Mucosa of rectum (tissue), 2 donors: ENCODE data around the gene HAT1.

Source experiments
- H3K27ac ChIP-seq, 2 donors: one replicate each; pipeline ENCODE4 v1.7.0; 2013; ENCODE audit warnings: inconsistent platforms in 2 of 2, low read depth in 2 of 2, low read length in 2 of 2
- H3K27me3 ChIP-seq, 2 donors: one replicate each; pipeline ENCODE4 v1.7.0; 2013; ENCODE audit warnings: low read length in 2 of 2; ENCODE audit not compliant: control insufficient read depth in 2 of 2, insufficient read depth in 2 of 2
- H3K36me3 ChIP-seq, 2 donors: one replicate each; pipeline ENCODE4 v1.7.0; 2013; ENCODE audit warnings: low read length in 2 of 2; ENCODE audit not compliant: control insufficient read depth in 2 of 2, insufficient read depth in 2 of 2
- H3K4me1 ChIP-seq, 2 donors: one replicate each; pipeline ENCODE4 v1.7.0; 2013; ENCODE audit warnings: low read length in 2 of 2, mild to moderate bottlenecking in 1 of 2; ENCODE audit not compliant: control insufficient read depth in 2 of 2, insufficient read depth in 2 of 2
- H3K4me3 ChIP-seq, 2 donors: one replicate each; pipeline ENCODE4 v1.7.0; 2013; ENCODE audit warnings: low read length in 2 of 2
- H3K9ac ChIP-seq, 2 donors: one replicate each; pipeline ENCODE4 v1.7.0; 2013; ENCODE audit warnings: low read length in 2 of 2, low read depth in 1 of 2, mild to moderate bottlenecking in 1 of 2
- H3K9me3 ChIP-seq, 2 donors: one replicate each; pipeline ENCODE4 v1.7.0; 2013; ENCODE audit warnings: low read length in 2 of 2; ENCODE audit not compliant: control insufficient read depth in 2 of 2
- donor health status: healthy.
- donor health status: Normal muscosa, but diverticular disease.

The HAT1 gene

DNA sequence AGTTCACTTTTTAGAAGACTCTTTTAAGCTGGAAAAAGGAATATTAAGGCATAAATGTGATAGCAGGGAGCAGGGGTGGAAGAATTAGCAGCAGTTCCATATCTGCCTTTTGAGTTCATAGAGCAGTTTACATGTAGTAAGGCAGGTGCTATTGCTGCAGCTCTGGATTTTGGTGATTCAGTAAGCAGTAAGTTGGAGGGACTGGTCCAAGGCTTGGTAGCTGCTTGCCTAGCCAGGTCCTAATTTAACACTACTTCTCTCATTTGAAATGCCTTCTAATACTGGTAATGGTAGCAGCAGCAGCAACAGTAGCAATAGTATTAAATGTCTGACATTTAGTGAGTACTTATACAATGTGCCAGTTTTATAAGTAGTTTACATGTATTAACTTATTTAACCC lies 30.0 kb downstream of the HAT1 start:
- Histone ChIP-seq H3K9me3 (no peaks in the 10 kb centered on the region), H3K4me3 (no peak overlapping the region), H3K27ac (no peak overlapping the region), H3K9ac (no peak overlapping the region), H3K27me3 (no peaks in the 10 kb centered on the region), H3K36me3 (peaks cover 0 to 5% of the 10 kb centered on the region in 2 donors), H3K4me1 (no peaks in the 10 kb centered on the region)

- no peaks in the 10 kb centered on the region for H3K9me3 ChIP-seq
- H3K4me3 ChIP-seq = no peak overlapping the region
- no peaks in the 10 kb centered on the region for H3K4me1 ChIP-seq
- peaks cover 0 to 5% of the 10 kb centered on the region in 2 donors for H3K36me3 ChIP-seq
- no peak overlapping the region for H3K9ac ChIP-seq
- no peak overlapping the region for H3K27ac ChIP-seq
- no peaks in the 10 kb centered on the region for H3K27me3 ChIP-seq
Observed at GRCh38 chr2:171952748-171953147, 30.5 kb downstream of the HAT1 start.

GRCh38 chr2:171956135-171956825 lies 34.0 kb downstream of the HAT1 start:
- Histone ChIP-seq H3K4me3 (no peak overlapping the region), H3K9ac (no peak overlapping the region), H3K36me3 (peaks cover 0 to 5% of the 10 kb centered on the region in 2 donors), H3K4me1 (no peaks in the 10 kb centered on the region), H3K27me3 (no peaks in the 10 kb centered on the region), H3K27ac (no peak overlapping the region), H3K9me3 (no peaks in the 10 kb centered on the region)

DNA sequence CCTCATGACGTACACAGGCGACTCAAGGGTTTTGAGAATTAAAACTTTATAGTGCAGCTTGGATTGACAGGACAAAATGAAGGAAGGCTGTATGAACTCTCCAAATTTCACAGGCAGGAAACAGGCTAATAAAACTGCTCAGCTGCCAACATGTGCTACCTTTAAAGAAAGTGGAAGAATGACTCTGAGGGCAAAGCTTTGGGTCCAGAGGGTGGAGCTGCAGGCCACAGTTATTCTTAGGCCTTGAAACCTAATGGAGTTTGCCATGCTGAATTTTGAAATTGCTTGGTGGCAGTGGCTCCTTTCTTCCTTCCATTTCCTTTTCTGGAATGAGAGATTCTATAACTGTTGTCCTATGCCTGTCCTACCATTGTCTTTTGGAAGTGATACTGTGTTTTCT lies 34.8 kb downstream of the HAT1 start:
- H3K9me3 ChIP-seq = no peaks in the 10 kb centered on the region
- no peaks in the 10 kb centered on the region for H3K4me1 ChIP-seq
- no peaks in the 10 kb centered on the region for H3K27me3 ChIP-seq
- no peak overlapping the region for H3K27ac ChIP-seq
- H3K4me3 ChIP-seq = no peak overlapping the region
- no peak overlapping the region for H3K9ac ChIP-seq
- peaks cover 0 to 5% of the 10 kb centered on the region in 2 donors for H3K36me3 ChIP-seq

- Histone ChIP-seq H3K36me3 (peaks cover 0 to 1% of the 10 kb centered on the region in 2 donors), H3K9ac (no peak overlapping the region), H3K4me3 (no peak overlapping the region), H3K9me3 (no peaks in the 10 kb centered on the region), H3K27ac (no peak overlapping the region), H3K27me3 (no peaks in the 10 kb centered on the region), H3K4me1 (no peaks in the 10 kb centered on the region)
Observed at GRCh38 chr2:171958475-171958874, 36.2 kb downstream of the HAT1 start.

GRCh38 chr2:171959998-171960397 lies 37.7 kb downstream of the HAT1 start:
- Histone ChIP-seq H3K27me3 (no peaks in the 10 kb centered on the region), H3K9me3 (no peaks in the 10 kb centered on the region), H3K4me1 (no peaks in the 10 kb centered on the region), H3K27ac (no peak overlapping the region), H3K9ac (no peak overlapping the region), H3K4me3 (no peak overlapping the region), H3K36me3 (peaks cover 0 to 1% of the 10 kb centered on the region in 2 donors)

- H3K9ac ChIP-seq = no peak overlapping the region
- no peak overlapping the region for H3K27ac ChIP-seq
- H3K9me3 ChIP-seq = no peaks in the 10 kb centered on the region
- H3K36me3 ChIP-seq = peaks cover 2 to 3% of the 10 kb centered on the region in 2 donors
- H3K4me1 ChIP-seq = no peaks in the 10 kb centered on the region
- H3K27me3 ChIP-seq = no peaks in the 10 kb centered on the region
- H3K4me3 ChIP-seq = no peak overlapping the region
Observed at GRCh38 chr2:171960570-171960969, 38.3 kb downstream of the HAT1 start.

- Histone ChIP-seq H3K27ac (no peak overlapping the region), H3K4me3 (no peak overlapping the region), H3K4me1 (no peaks in the 10 kb centered on the region), H3K9me3 (no peaks in the 10 kb centered on the region), H3K27me3 (no peaks in the 10 kb centered on the region), H3K36me3 (peaks cover 11 to 15% of the 10 kb centered on the region in 2 donors), H3K9ac (no peak overlapping the region)
Observed at GRCh38 chr2:171963198-171963597, 40.9 kb downstream of the HAT1 start.

- Histone ChIP-seq H3K36me3 (peaks cover 11 to 21% of the 10 kb centered on the region in 2 donors), H3K27ac (no peak overlapping the region), H3K27me3 (no peaks in the 10 kb centered on the region), H3K4me3 (no peak overlapping the region), H3K9me3 (no peaks in the 10 kb centered on the region), H3K9ac (no peak overlapping the region), H3K4me1 (no peaks in the 10 kb centered on the region)
Observed at GRCh38 chr2:171964308-171964707, 42.0 kb downstream of the HAT1 start.

DNA sequence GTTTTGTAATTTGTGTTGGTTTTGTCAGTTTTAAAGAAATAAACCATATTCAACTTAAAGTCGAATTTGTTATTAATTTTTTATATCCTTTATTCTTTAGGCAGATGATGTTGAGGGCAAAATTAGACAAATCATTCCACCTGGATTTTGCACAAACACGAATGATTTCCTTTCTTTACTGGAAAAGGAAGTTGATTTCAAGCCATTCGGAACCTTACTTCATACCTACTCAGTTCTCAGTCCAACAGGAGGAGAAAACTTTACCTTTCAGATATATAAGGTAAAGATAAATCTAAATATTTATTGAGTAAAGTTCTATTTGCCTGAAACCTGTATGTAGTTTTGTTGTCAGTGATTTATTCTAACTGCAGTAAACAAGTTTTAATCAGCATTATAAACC lies 43.0 kb downstream of the HAT1 start:
- no peak overlapping the region for H3K27ac ChIP-seq
- no peak overlapping the region for H3K4me3 ChIP-seq
- peaks cover 11 to 21% of the 10 kb centered on the region in 2 donors for H3K36me3 ChIP-seq
- H3K9me3 ChIP-seq = no peaks in the 10 kb centered on the region
- no peak overlapping the region for H3K9ac ChIP-seq
- no peaks in the 10 kb centered on the region for H3K4me1 ChIP-seq
- H3K27me3 ChIP-seq = no peaks in the 10 kb centered on the region
